ENCODE measurements around the gene NELL2.
A peak's percentile ranks its signal among the peaks of the same experiment; 100 is the strongest.

The NELL2 gene

GRCh38 chr12:44640427-44641190, 235.5 kb downstream of the NELL2 start:
- H3K27ac ChIP-seq = no peak overlapping the region
- no peak for DNase-seq (ENCODE audit: low read depth, low spot score)

GRCh38 chr12:44637875-44638274, 238.2 kb downstream of the NELL2 start:
- no peak overlapping the region for H3K27ac ChIP-seq

GRCh38 chr12:44628180-44628579, 247.9 kb downstream of the NELL2 start:
- no peak for DNase-seq (ENCODE audit: low read depth, low spot score)
- no peak overlapping the region for H3K27ac ChIP-seq

More at GRCh38 chr12:44637875-44638274, 238.2 kb downstream of the NELL2 start:
- no peak for DNase-seq (ENCODE audit: low read depth, low spot score)

- H3K27ac ChIP-seq = no peak overlapping the region
- DNase-seq (ENCODE audit: low read depth, low spot score) = no peak
Observed at GRCh38 chr12:44627387-44628166, 248.5 kb downstream of the NELL2 start.

- no peak overlapping the region for H3K27ac ChIP-seq
- DNase-seq (ENCODE audit: low read depth, low spot score) = no peak
Observed at GRCh38 chr12:44626883-44627282, 249.2 kb downstream of the NELL2 start.

- DNase-seq (ENCODE audit: low read depth, low spot score) = no peak
- H3K27ac ChIP-seq = no peak overlapping the region
Observed at GRCh38 chr12:44618946-44619345, 257.2 kb downstream of the NELL2 start.

GRCh38 chr12:44616402-44616801, 259.7 kb downstream of the NELL2 start:
- no peak for DNase-seq (ENCODE audit: low read depth, low spot score)

GRCh38 chr12:44611538-44611937, 264.6 kb downstream of the NELL2 start:
- DNase-seq (ENCODE audit: low read depth, low spot score) = no peak
- no peak overlapping the region for H3K27ac ChIP-seq

More at GRCh38 chr12:44616402-44616801, 259.7 kb downstream of the NELL2 start:
- H3K27ac ChIP-seq = no peak overlapping the region

- no peak for DNase-seq (ENCODE audit: low read depth, low spot score)
- H3K27ac ChIP-seq = no peak overlapping the region
Observed at GRCh38 chr12:44603701-44604100, 272.4 kb downstream of the NELL2 start.

- no peak for DNase-seq (ENCODE audit: low read depth, low spot score)
Observed at GRCh38 chr12:44592626-44593025, 283.5 kb downstream of the NELL2 start.

GRCh38 chr12:44589697-44590096, 286.4 kb downstream of the NELL2 start:
- H3K27ac ChIP-seq = no peak overlapping the region
- peak; percentile 1 for DNase-seq (ENCODE audit: low read depth, low spot score)

More at GRCh38 chr12:44592626-44593025, 283.5 kb downstream of the NELL2 start:
- no peak overlapping the region for H3K27ac ChIP-seq

GRCh38 chr12:44588651-44589050, 287.5 kb downstream of the NELL2 start:
- no peak overlapping the region for H3K27ac ChIP-seq

GRCh38 chr12:44584625-44585024, 291.5 kb downstream of the NELL2 start:
- H3K27ac ChIP-seq = no peak overlapping the region
- no peak for DNase-seq (ENCODE audit: low read depth, low spot score)

More at GRCh38 chr12:44588651-44589050, 287.5 kb downstream of the NELL2 start:
- no peak for DNase-seq (ENCODE audit: low read depth, low spot score)

GRCh38 chr12:44582521-44582920, 293.6 kb downstream of the NELL2 start:
- H3K27ac ChIP-seq = no peak overlapping the region
- DNase-seq (ENCODE audit: low read depth, low spot score) = no peak

GRCh38 chr12:44581642-44582242, 294.4 kb downstream of the NELL2 start:
- no peak for DNase-seq (ENCODE audit: low read depth, low spot score)
- H3K27ac ChIP-seq = no peak overlapping the region

- no peak overlapping the region for H3K27ac ChIP-seq
- DNase-seq (ENCODE audit: low read depth, low spot score) = no peak
Observed at GRCh38 chr12:44574586-44574985, 301.5 kb downstream of the NELL2 start.

GRCh38 chr12:44573723-44574122, 302.4 kb downstream of the NELL2 start:
- no peak for DNase-seq (ENCODE audit: low read depth, low spot score)
- no peak overlapping the region for H3K27ac ChIP-seq

- no peak for DNase-seq (ENCODE audit: low read depth, low spot score)
- no peak overlapping the region for H3K27ac ChIP-seq
Observed at GRCh38 chr12:44571006-44571550, 305.0 kb downstream of the NELL2 start.

- no peak overlapping the region for H3K27ac ChIP-seq
- DNase-seq (ENCODE audit: low read depth, low spot score) = no peak
Observed at GRCh38 chr12:44570036-44570583, 306.0 kb downstream of the NELL2 start.

GRCh38 chr12:44565163-44565562, 311.0 kb downstream of the NELL2 start:
- DNase-seq (ENCODE audit: low read depth, low spot score) = no peak
- H3K27ac ChIP-seq = no peak overlapping the region

Measured in epithelial cell of prostate (primary cell).